Astrocyte (in vitro differentiated cells and primary cell): ENCODE results near the gene GABPA.

Experiments
- CTCF ChIP-seq: IDR thresholded peaks from 2 replicates; pipeline ENCODE4 v1.5.1; 2011; ENCODE audit warnings: low read depth, mild to moderate bottlenecking, inconsistent platforms, low read length, moderate library complexity; ENCODE audit not compliant: insufficient read depth
- EZH2 ChIP-seq: IDR thresholded peaks from 2 replicates; pipeline ENCODE4 v1.6.1; 2012; ENCODE audit warnings: mild to moderate bottlenecking, low read length, inconsistent platforms; ENCODE audit not compliant: insufficient read depth

- TF ChIP-seq CTCF (no peak), EZH2 (no peak)
Observed at GRCh38 chr21:25818121-25818520, 83.3 kb downstream of the GABPA start.
